ENCODE results near the gene OSBPL10.

- TF ChIP-seq POLR2A (IDR thresholded peaks at IDR 0.05) (no peak), POLR2AphosphoS5 (IDR thresholded peaks at IDR 0.05) (no peak), EP300 (IDR thresholded peaks at IDR 0.05) (no peak)
- TF ChIP-seq, protein P1, sequence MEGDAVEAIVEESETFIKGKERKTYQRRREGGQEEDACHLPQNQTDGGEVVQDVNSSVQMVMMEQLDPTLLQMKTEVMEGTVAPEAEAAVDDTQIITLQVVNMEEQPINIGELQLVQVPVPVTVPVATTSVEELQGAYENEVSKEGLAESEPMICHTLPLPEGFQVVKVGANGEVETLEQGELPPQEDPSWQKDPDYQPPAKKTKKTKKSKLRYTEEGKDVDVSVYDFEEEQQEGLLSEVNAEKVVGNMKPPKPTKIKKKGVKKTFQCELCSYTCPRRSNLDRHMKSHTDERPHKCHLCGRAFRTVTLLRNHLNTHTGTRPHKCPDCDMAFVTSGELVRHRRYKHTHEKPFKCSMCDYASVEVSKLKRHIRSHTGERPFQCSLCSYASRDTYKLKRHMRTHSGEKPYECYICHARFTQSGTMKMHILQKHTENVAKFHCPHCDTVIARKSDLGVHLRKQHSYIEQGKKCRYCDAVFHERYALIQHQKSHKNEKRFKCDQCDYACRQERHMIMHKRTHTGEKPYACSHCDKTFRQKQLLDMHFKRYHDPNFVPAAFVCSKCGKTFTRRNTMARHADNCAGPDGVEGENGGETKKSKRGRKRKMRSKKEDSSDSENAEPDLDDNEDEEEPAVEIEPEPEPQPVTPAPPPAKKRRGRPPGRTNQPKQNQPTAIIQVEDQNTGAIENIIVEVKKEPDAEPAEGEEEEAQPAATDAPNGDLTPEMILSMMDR (IDR thresholded peaks at IDR 0.05): no peak
Observed at GRCh38 chr3:31868236-31868635, 112.8 kb downstream of the OSBPL10 start.
